Transverse colon (tissue), 4 donors: ENCODE results near the gene BPTF. TPM values are rescaled to one million over a fixed set of nuclear protein-coding genes. Genes with fewer than 3 reads are reported as not detected.

Source experiments
- DNase-seq: peaks from one replicate; pipeline ENCODE4 v3.0.0-alpha.2; 2019
- H3K27ac ChIP-seq, 4 donors: fragments of 200-600 bp; sonication (generic); 2 replicates each; pipeline ENCODE4 v1.5.1; 2016 to 2018; ENCODE audit warnings: inconsistent platforms in 4 of 4
- H3K27me3 ChIP-seq: fragments of 200-600 bp; sonication (generic); 2 replicates; pipeline ENCODE4 v1.5.1; 2017; ENCODE audit warnings: inconsistent platforms
- H3K36me3 ChIP-seq, 4 donors: fragments of 200-600 bp; sonication (generic); 2 replicates each; pipeline ENCODE4 v1.5.1; 2017 to 2019; ENCODE audit warnings: inconsistent platforms in 4 of 4
- H3K4me1 ChIP-seq, 4 donors: fragments of 200-600 bp; sonication (generic); 2 replicates each; pipeline ENCODE4 v1.5.1; 2017 to 2020; ENCODE audit warnings: inconsistent platforms in 4 of 4
- H3K4me3 ChIP-seq, 4 donors: fragments of 200-600 bp; sonication (generic); 1 replicate in 1 of 4; 2 replicates in 3 of 4; pipeline versions ENCODE4 v1.5.1 to v1.6.1; 2017 to 2019; ENCODE audit warnings: inconsistent platforms in 4 of 4
- H3K9me3 ChIP-seq, 2 donors: fragments of 200-600 bp; sonication (generic); 2 replicates each; pipeline ENCODE4 v1.5.1; 2017 to 2019; ENCODE audit warnings: inconsistent platforms in 2 of 2
- EP300 ChIP-seq: sonication (generic); formaldehyde crosslinking; IDR thresholded peaks from one replicate; pipeline ENCODE4 v1.6.1; 2017; ENCODE audit warnings: antibody characterized with exemption, low read depth
- POLR2A ChIP-seq: fragments of 450-650 bp; IDR thresholded peaks from one replicate; pipeline ENCODE4 v1.6.1; 2016; ENCODE audit warnings: antibody characterized with exemption, mild to moderate bottlenecking, moderate library complexity
- POLR2AphosphoS5 ChIP-seq, 3 donors: sonication (generic); formaldehyde crosslinking; IDR thresholded peaks; one replicate each; pipeline ENCODE4 v1.6.1; 2016; ENCODE audit warnings: antibody characterized with exemption in 3 of 3
- WGBS, 2 donors: methylation state at CpG; one replicate each; pipeline ENCODE4 v1.1.5; 2018; ENCODE audit warnings: low coverage in 1 of 2; 5-methylcytosine and 5-hydroxymethylcytosine counted together
- in situ Hi-C, 4 donors: fragments of 200-750 bp; cut with MboI; loops; one replicate each; pipeline versions ENCODE4 v1.15.0 to v1.15.1; 2017; ENCODE audit warnings: low sequenced_read_pairs in 3 of 4, low pct_ligation_motif_present in 1 of 4, low pct_unique_long_range_greater_than_20kb in 1 of 4
- intact Hi-C: fragments of 100-400 bp; cut with DNase I; formaldehyde crosslinking; loops from one replicate; pipeline ENCODE4 v1.15.1; 2023; ENCODE audit warnings: low total_unique reads
- total RNA-seq, 4 donors: library from RNA; depleted of rRNA; stranded (reverse); fragments of >200 nt; gene quantifications; one replicate each; pipeline ENCODE4 v1.1.0, GENCODE V29; 2016
- TF ChIP-seq, protein P1 (sequence below), 5 experiments: fragments of 200-600 bp in 3 of 5; fragments of 450-650 bp in 2 of 5; sonication (generic) in 3 of 5; IDR thresholded peaks; 1 replicate in 2 of 5; 2 replicates in 3 of 5; pipeline ENCODE4 v1.5.1; 2016 to 2017; ENCODE audit warnings: antibody characterized with exemption in 5 of 5, inconsistent platforms in 3 of 5, mild to moderate bottlenecking in 2 of 5, moderate library complexity in 1 of 5

BPTF gene
- total RNA-seq, 4 donors from 2014 or later = 70.3 to 158 (median 86.7) TPM

DNA sequence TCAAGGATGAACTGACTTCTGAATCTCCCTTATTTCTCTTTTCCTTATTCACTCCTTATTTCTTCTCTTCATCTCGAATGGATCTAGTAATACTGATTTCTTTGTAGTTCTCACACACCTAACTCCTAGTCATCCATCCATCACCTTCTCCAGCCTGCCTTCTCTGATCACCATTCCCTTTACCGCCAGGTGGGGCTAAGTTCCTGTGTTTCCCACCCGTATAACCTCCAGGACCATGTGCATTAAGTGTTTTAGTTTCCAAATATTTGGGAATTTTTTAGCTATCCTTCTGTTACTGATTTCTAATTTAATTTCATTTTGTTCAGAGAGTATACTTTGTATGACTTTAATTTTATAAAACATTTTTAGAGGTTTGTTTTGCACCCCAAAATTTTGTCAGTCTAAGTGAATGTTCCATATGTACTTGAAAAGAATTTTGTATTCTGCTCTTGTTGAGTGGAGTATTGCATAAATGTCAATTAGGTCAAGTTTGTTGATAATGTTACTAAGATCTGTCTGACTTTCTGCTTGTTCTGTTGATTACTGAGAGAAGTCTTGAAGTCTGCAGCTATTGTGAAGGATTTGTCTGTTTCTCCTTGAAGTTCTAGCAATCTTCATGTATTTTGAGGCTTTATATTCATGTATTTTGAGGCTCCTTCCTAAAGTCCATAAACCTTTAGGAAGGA lies 8.8 kb downstream of the BPTF start:
- Histone ChIP-seq H3K4me3 (no peak overlapping the region), H3K36me3 (no peaks in the 10 kb centered on the region), H3K9me3 (no peaks in the 10 kb centered on the region), H3K27ac (no peak overlapping the region), H3K4me1 (peaks cover 4 to 36% (median 27%) of the 10 kb centered on the region in 4 donors), H3K27me3 (no peaks in the 10 kb centered on the region)
- TF ChIP-seq POLR2A = no peak
- 77 to 91% methylated on average over 3 of the region's 3 CpGs for WGBS, 2 donors
- no peak for DNase-seq
- in situ Hi-C loops (no loop called here), intact Hi-C loops (no loop called here)

DNA sequence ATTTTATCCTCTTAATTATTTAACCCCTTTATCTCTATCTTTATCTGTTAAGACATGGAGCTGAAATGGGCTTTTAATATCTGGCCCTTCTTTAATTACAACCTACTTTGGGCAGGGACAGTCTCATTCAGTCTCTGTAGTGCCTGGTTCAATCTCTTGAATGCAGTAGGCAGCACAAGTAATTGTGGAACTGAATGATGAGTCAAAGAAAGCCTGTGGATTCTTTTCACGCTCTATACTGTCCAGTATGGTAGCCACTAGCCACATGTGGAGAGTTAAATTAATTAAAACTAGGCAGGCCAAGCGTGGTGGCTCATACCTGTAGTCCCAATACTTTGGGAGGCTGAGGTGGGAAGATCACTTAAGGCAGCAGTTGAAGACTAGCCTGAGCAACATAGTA lies 9.3 kb downstream of the BPTF start:
- no peak overlapping the region for H3K4me3 ChIP-seq
- H3K27me3 ChIP-seq = no peaks in the 10 kb centered on the region
- in situ Hi-C loops (no loop called here), intact Hi-C loops (no loop called here)
- no peaks in the 10 kb centered on the region for H3K9me3 ChIP-seq
- H3K36me3 ChIP-seq = no peaks in the 10 kb centered on the region
- H3K27ac ChIP-seq = no peak overlapping the region
- DNase-seq = no peak
- TF ChIP-seq EP300 (no peak), POLR2AphosphoS5 (IDR thresholded peaks at IDR 0.05) (no peak), POLR2A (no peak)
- TF ChIP-seq, protein P1, sequence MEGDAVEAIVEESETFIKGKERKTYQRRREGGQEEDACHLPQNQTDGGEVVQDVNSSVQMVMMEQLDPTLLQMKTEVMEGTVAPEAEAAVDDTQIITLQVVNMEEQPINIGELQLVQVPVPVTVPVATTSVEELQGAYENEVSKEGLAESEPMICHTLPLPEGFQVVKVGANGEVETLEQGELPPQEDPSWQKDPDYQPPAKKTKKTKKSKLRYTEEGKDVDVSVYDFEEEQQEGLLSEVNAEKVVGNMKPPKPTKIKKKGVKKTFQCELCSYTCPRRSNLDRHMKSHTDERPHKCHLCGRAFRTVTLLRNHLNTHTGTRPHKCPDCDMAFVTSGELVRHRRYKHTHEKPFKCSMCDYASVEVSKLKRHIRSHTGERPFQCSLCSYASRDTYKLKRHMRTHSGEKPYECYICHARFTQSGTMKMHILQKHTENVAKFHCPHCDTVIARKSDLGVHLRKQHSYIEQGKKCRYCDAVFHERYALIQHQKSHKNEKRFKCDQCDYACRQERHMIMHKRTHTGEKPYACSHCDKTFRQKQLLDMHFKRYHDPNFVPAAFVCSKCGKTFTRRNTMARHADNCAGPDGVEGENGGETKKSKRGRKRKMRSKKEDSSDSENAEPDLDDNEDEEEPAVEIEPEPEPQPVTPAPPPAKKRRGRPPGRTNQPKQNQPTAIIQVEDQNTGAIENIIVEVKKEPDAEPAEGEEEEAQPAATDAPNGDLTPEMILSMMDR (IDR thresholded peaks at IDR 0.05) = no peak
- 85% methylated on average over 2 of the region's 2 CpGs; no CpG with 5 or more reads in 1 of the 2 donors for WGBS, 2 donors
- H3K4me1 ChIP-seq = peaks cover 4 to 36% (median 22%) of the 10 kb centered on the region in 4 donors

- Histone ChIP-seq H3K4me3 (no peak overlapping the region), H3K27ac (no peak overlapping the region), H3K9me3 (no peaks in the 10 kb centered on the region), H3K4me1 (peaks cover 4 to 32% (median 17%) of the 10 kb centered on the region in 4 donors), H3K36me3 (no peaks in the 10 kb centered on the region), H3K27me3 (no peaks in the 10 kb centered on the region)
- no peak for DNase-seq
- in situ Hi-C loops = no loop called here
- no peak for TF ChIP-seq POLR2AphosphoS5 (IDR thresholded peaks at IDR 0.05)
- TF ChIP-seq, protein P1 (IDR thresholded peaks at IDR 0.05) = no peak
- 42 to 63% methylated on average over 4 of the region's 4 CpGs for WGBS, 2 donors
- intact Hi-C loops = no loop called here
Observed at GRCh38 chr17:67836205-67836987, 11.1 kb downstream of the BPTF start.

- no peaks in the 10 kb centered on the region for H3K36me3 ChIP-seq
- H3K27me3 ChIP-seq = no peaks in the 10 kb centered on the region
- no peaks in the 10 kb centered on the region for H3K9me3 ChIP-seq
- in situ Hi-C loops (no loop called here), intact Hi-C loops (no loop called here)
- no peak for DNase-seq
- no peak overlapping the region for H3K4me3 ChIP-seq
- no peak overlapping the region for H3K27ac ChIP-seq
- peaks cover 4 to 27% (median 17%) of the 10 kb centered on the region in 4 donors for H3K4me1 ChIP-seq
- 89 to 94% methylated on average over 2 of the region's 2 CpGs for WGBS, 2 donors
- TF ChIP-seq, protein P1 (IDR thresholded peaks at IDR 0.05) = no peak
- no peak for TF ChIP-seq EP300
- no peak for TF ChIP-seq POLR2A
- TF ChIP-seq POLR2AphosphoS5 (IDR thresholded peaks at IDR 0.05) = no peak
Observed at GRCh38 chr17:67837965-67838364, 12.7 kb downstream of the BPTF start.
